Suppressor macrophage (primary cell): ENCODE measurements around the gene OR10V1.

Experiments
- DNase-seq, 4 experiments: peaks; one replicate each; pipeline ENCODE4 v3.0.0-alpha.2; 2020 to 2022

OR10V1 gene

DNA sequence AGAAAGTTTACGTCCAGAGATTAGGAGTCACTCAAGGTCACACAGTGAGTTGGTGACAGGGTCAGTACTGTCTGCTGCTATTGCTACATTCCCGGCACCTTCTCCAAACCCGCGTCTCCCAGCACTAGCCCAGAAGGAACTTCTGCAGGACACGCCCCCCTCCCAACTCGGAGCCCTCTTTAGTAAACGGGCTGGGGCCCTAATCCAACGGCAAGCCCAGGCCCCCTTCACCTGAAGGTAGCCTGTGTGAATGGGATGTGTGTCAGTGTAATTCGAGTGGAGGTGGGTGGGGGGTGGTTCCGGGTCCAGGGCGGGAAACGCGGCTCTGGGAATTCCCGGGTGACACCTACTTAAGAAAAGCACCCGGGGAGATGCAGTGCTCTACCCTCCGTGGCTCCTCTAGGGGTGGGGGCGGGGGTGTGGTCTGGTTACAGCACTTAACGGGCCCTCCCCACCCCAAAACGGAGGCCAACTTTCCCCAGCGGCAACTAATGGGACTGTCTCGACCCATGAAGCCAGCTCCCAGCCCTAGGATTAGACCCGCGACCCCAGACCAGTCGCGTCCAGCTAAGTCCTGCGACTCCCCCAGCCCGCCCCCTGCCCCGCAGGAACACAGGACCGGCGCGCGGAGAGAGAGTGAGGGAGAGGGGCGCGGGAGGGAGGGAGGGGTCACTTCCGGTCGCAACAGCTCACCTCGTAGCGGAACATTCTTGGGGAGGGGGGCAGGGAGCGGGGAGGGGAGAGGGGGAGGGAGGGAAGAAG is 45.3 kb downstream of the OR10V1 start:
- DNase-seq = peak; percentile 79 to 88 (median 86)

DNA sequence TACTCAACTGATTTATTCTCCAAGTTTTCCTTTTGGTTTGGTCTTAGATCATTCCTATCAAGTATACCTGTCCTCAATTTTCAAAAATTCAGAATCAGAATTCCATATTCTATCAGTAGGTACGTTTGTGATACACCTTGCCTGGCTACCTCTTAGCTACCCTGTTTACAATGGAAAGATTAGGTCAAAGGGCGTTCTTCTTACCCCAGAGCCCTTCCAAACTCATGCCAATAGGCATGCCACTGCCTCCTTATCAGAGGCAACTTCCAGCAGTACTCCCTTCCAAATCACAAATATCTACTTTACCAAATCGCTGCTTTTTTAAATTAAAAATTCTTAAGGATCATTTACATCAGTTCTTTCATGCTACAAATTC is 45.8 kb downstream of the OR10V1 start:
- no peak for DNase-seq

- DNase-seq = peak; percentile 12 to 78 (median 46)
Measured at GRCh38 chr11:59666969-59667368, 46.7 kb downstream of the OR10V1 start.
